DMS114 treated with DMSO at 0.1 percent for 48 hours (cell line): Measurements from ENCODE around the gene SMURF1.

Experiments
- DNase-seq: peaks from one replicate; lab custom pipeline; 2025; ENCODE audit not compliant: unreplicated experiment; lab: John Stamatoyannopoulos, UW

The SMURF1 gene

GRCh38 chr7:98993024-98993897, 150.6 kb downstream of the SMURF1 start:
- no peak for DNase-seq

- no peak for DNase-seq
Measured at GRCh38 chr7:98992076-98992475, 151.8 kb downstream of the SMURF1 start.

- DNase-seq, result no peak
Measured at GRCh38 chr7:98991141-98991540, 152.8 kb downstream of the SMURF1 start.

- DNase-seq, result no peak
Measured at GRCh38 chr7:98990356-98990755, 153.6 kb downstream of the SMURF1 start.

GRCh38 chr7:98988641-98989040, 155.3 kb downstream of the SMURF1 start:
- no peak for DNase-seq

- no peak for DNase-seq
Measured at GRCh38 chr7:98985945-98986344, 158.0 kb downstream of the SMURF1 start.

GRCh38 chr7:98985406-98985805, 158.5 kb downstream of the SMURF1 start:
- no peak for DNase-seq

- DNase-seq, result no peak
Measured at GRCh38 chr7:98984126-98984525, 159.8 kb downstream of the SMURF1 start.

GRCh38 chr7:98982686-98983085, 161.2 kb downstream of the SMURF1 start:
- DNase-seq, result no peak

GRCh38 chr7:98981701-98982100, 162.2 kb downstream of the SMURF1 start:
- no peak for DNase-seq

- no peak for DNase-seq
Measured at GRCh38 chr7:98978672-98979071, 165.2 kb downstream of the SMURF1 start.
